ENCODE measurements around the gene GPATCH8.

Gene GPATCH8

DNA sequence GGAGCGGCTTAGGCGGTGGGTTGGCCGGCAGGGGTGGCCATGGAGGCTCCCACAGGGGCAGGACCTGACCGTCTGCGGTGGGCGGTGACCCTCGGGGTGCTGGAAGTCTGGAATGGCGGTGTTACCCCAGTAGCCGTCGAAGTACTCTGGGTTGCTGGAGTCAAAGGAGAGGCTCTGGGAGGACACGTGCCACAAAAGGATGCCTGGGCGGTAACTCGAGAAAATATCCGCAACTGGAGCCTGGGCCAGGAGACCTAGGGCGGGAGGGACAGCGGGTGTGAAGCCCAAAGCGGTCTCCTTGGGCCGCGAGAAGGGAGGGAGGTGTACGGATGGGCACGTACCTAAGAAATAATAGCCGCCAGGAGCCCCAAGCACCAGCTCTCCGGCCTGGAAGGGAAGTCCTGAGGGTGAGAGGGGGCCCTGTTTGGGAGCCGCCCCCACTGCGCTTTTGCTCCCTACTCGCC is 118.4 kb downstream of the GPATCH8 start:
- Histone ChIP-seq H3K4me1 (ENCODE audit: control insufficient read depth, insufficient read depth, low read length) (peaks cover 2% of the 10 kb centered on the region; the same call in 1 of the 2 replicates), H3K4me3 (ENCODE audit: low read depth, low read length) (peak overlapping the region; percentile 36), H3K9me3 (ENCODE audit: control insufficient read depth, insufficient read depth, low read depth, low read length) (no peaks in the 10 kb centered on the region), H3K36me3 (ENCODE audit: control insufficient read depth in 2 of 2, insufficient read depth in 1 of 2, low read length in 2 of 2) (no peaks in the 10 kb centered on the region), H3K27ac (ENCODE audit: extremely low read depth, low read depth, low read length) (peak overlapping the region; percentile 55; the same call in 1 of the 2 replicates)
- POLR2A ChIA-PET = interaction anchor here (0.6 to 1.3 kb wide), 7 partner anchors 22 to 221 kb away, joined by 3 to 12 read pairs (median 4); partner anchors contain the start of genes FAM171A2, GPATCH8 and GRN
- CTCF ChIA-PET = interaction anchor here (0.6 to 1.5 kb wide), 9 partner anchors 9 to 287 kb away, joined by 3 to 6 read pairs (median 3); no protein-coding TSS in a partner anchor
- no peak for TF ChIP-seq ZNF623 (tag by site-specific recombination; IDR thresholded peaks at IDR 0.05)
- no peak for TF ChIP-seq ZNF555 (tag by site-specific recombination; conservative IDR thresholded peaks at IDR 0.05)
- TF ChIP-seq ZNF561 (tag by site-specific recombination; IDR thresholded peaks at IDR 0.05; ENCODE audit: borderline replicate concordance) = no peak
- no peak for TF ChIP-seq ZNF350 (tag by site-specific recombination; IDR thresholded peaks at IDR 0.05)
- no peak for TF ChIP-seq HOXC10 (CRISPR knock-in tag; IDR thresholded peaks at IDR 0.05)
- TF ChIP-seq SCRT2 (tag by site-specific recombination; IDR thresholded peaks at IDR 0.05) = no peak
- no peak for TF ChIP-seq OVOL3 (tag by site-specific recombination; IDR thresholded peaks at IDR 0.05)
- no peak for TF ChIP-seq ZNF175 (tag by site-specific recombination; IDR thresholded peaks at IDR 0.05)
- TF ChIP-seq ZNF768 (tag by site-specific recombination; IDR thresholded peaks at IDR 0.05) = no peak
- no peak for TF ChIP-seq SCRT1 (tag by site-specific recombination; IDR thresholded peaks at IDR 0.05; ENCODE audit: borderline replicate concordance)
- no peak for TF ChIP-seq BCL11A (tag by site-specific recombination; IDR thresholded peaks at IDR 0.05; ENCODE audit: low read depth)
- TF ChIP-seq, protein P1, sequence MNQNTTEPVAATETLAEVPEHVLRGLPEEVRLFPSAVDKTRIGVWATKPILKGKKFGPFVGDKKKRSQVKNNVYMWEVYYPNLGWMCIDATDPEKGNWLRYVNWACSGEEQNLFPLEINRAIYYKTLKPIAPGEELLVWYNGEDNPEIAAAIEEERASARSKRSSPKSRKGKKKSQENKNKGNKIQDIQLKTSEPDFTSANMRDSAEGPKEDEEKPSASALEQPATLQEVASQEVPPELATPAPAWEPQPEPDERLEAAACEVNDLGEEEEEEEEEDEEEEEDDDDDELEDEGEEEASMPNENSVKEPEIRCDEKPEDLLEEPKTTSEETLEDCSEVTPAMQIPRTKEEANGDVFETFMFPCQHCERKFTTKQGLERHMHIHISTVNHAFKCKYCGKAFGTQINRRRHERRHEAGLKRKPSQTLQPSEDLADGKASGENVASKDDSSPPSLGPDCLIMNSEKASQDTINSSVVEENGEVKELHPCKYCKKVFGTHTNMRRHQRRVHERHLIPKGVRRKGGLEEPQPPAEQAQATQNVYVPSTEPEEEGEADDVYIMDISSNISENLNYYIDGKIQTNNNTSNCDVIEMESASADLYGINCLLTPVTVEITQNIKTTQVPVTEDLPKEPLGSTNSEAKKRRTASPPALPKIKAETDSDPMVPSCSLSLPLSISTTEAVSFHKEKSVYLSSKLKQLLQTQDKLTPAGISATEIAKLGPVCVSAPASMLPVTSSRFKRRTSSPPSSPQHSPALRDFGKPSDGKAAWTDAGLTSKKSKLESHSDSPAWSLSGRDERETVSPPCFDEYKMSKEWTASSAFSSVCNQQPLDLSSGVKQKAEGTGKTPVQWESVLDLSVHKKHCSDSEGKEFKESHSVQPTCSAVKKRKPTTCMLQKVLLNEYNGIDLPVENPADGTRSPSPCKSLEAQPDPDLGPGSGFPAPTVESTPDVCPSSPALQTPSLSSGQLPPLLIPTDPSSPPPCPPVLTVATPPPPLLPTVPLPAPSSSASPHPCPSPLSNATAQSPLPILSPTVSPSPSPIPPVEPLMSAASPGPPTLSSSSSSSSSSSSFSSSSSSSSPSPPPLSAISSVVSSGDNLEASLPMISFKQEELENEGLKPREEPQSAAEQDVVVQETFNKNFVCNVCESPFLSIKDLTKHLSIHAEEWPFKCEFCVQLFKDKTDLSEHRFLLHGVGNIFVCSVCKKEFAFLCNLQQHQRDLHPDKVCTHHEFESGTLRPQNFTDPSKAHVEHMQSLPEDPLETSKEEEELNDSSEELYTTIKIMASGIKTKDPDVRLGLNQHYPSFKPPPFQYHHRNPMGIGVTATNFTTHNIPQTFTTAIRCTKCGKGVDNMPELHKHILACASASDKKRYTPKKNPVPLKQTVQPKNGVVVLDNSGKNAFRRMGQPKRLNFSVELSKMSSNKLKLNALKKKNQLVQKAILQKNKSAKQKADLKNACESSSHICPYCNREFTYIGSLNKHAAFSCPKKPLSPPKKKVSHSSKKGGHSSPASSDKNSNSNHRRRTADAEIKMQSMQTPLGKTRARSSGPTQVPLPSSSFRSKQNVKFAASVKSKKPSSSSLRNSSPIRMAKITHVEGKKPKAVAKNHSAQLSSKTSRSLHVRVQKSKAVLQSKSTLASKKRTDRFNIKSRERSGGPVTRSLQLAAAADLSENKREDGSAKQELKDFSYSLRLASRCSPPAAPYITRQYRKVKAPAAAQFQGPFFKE (tag by site-specific recombination; IDR thresholded peaks at IDR 0.05; ENCODE audit: borderline replicate concordance) = no peak
- no peak for TF ChIP-seq ZNF596 (tag by site-specific recombination; IDR thresholded peaks at IDR 0.05)
- TF ChIP-seq, protein P2, sequence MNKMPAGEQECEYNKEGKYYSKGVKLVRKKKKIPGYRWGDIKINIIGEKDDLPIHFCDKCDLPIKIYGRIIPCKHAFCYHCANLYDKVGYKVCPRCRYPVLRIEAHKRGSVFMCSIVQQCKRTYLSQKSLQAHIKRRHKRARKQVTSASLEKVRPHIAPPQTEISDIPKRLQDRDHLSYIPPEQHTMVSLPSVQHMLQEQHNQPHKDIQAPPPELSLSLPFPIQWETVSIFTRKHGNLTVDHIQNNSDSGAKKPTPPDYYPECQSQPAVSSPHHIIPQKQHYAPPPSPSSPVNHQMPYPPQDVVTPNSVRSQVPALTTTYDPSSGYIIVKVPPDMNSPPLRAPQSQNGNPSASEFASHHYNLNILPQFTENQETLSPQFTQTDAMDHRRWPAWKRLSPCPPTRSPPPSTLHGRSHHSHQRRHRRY (tag by site-specific recombination; IDR thresholded peaks at IDR 0.05) = no peak
- peak; percentile 94 for TF ChIP-seq ZNF341 (tag by site-specific recombination; IDR thresholded peaks at IDR 0.05; ENCODE audit: low read depth)
- TF ChIP-seq BCL11B (tag by site-specific recombination; IDR thresholded peaks at IDR 0.05; ENCODE audit: low read depth) = no peak
- TF ChIP-seq PRDM1 (tag by site-specific recombination; IDR thresholded peaks at IDR 0.05) = no peak
- TF ChIP-seq, protein P3, sequence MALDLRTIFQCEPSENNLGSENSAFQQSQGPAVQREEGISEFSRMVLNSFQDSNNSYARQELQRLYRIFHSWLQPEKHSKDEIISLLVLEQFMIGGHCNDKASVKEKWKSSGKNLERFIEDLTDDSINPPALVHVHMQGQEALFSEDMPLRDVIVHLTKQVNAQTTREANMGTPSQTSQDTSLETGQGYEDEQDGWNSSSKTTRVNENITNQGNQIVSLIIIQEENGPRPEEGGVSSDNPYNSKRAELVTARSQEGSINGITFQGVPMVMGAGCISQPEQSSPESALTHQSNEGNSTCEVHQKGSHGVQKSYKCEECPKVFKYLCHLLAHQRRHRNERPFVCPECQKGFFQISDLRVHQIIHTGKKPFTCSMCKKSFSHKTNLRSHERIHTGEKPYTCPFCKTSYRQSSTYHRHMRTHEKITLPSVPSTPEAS (tag by site-specific recombination; IDR thresholded peaks at IDR 0.05) = no peak
- TF ChIP-seq TCF7L2 (IDR thresholded peaks at IDR 0.05; ENCODE audit: borderline replicate concordance, low read depth, low read length) = no peak
- TF ChIP-seq, protein P4, sequence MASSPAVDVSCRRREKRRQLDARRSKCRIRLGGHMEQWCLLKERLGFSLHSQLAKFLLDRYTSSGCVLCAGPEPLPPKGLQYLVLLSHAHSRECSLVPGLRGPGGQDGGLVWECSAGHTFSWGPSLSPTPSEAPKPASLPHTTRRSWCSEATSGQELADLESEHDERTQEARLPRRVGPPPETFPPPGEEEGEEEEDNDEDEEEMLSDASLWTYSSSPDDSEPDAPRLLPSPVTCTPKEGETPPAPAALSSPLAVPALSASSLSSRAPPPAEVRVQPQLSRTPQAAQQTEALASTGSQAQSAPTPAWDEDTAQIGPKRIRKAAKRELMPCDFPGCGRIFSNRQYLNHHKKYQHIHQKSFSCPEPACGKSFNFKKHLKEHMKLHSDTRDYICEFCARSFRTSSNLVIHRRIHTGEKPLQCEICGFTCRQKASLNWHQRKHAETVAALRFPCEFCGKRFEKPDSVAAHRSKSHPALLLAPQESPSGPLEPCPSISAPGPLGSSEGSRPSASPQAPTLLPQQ (tag by site-specific recombination; IDR thresholded peaks at IDR 0.05) = no peak
- TF ChIP-seq ZNF548 (tag by site-specific recombination; IDR thresholded peaks at IDR 0.05) = no peak
- TF ChIP-seq, protein P5, sequence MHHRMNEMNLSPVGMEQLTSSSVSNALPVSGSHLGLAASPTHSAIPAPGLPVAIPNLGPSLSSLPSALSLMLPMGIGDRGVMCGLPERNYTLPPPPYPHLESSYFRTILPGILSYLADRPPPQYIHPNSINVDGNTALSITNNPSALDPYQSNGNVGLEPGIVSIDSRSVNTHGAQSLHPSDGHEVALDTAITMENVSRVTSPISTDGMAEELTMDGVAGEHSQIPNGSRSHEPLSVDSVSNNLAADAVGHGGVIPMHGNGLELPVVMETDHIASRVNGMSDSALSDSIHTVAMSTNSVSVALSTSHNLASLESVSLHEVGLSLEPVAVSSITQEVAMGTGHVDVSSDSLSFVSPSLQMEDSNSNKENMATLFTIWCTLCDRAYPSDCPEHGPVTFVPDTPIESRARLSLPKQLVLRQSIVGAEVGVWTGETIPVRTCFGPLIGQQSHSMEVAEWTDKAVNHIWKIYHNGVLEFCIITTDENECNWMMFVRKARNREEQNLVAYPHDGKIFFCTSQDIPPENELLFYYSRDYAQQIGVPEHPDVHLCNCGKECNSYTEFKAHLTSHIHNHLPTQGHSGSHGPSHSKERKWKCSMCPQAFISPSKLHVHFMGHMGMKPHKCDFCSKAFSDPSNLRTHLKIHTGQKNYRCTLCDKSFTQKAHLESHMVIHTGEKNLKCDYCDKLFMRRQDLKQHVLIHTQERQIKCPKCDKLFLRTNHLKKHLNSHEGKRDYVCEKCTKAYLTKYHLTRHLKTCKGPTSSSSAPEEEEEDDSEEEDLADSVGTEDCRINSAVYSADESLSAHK (tag by site-specific recombination; IDR thresholded peaks at IDR 0.05) = no peak
- no peak for TF ChIP-seq ZNF157 (tag by site-specific recombination; IDR thresholded peaks at IDR 0.05)
- no peak for TF ChIP-seq ZXDB (tag by site-specific recombination; IDR thresholded peaks at IDR 0.05)
- TF ChIP-seq, protein P6, sequence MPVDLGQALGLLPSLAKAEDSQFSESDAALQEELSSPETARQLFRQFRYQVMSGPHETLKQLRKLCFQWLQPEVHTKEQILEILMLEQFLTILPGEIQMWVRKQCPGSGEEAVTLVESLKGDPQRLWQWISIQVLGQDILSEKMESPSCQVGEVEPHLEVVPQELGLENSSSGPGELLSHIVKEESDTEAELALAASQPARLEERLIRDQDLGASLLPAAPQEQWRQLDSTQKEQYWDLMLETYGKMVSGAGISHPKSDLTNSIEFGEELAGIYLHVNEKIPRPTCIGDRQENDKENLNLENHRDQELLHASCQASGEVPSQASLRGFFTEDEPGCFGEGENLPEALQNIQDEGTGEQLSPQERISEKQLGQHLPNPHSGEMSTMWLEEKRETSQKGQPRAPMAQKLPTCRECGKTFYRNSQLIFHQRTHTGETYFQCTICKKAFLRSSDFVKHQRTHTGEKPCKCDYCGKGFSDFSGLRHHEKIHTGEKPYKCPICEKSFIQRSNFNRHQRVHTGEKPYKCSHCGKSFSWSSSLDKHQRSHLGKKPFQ (tag by site-specific recombination; IDR thresholded peaks at IDR 0.05) = peak; percentile 32; the same call in 1 of the 2 replicates
